CD4-positive, alpha-beta T cell (primary cell): ENCODE data around the gene MIA2. TPM values are rescaled to one million over a fixed set of nuclear protein-coding genes. Genes with fewer than 3 reads are reported as not detected.

ENCODE experiments used
- ATAC-seq: fragments of 200-7000 bp; cut with Tn5 transposase; one replicate; pipeline ENCODE4 v1.10.0; 2022; ENCODE audit warnings: mild to moderate bottlenecking; ENCODE audit not compliant: poor library complexity
- CTCF ChIA-PET: fragments of 350-600 bp; sonication (Branson Sonifier 250); formaldehyde crosslinking; loops from one replicate; lab custom pipeline; 2021; ENCODE audit warnings: antibody characterized with exemption, inconsistent platforms; lab: Charles Lee
- POLR2A ChIA-PET: fragments of 350-600 bp; sonication (Branson Sonifier 250); formaldehyde crosslinking; loops from one replicate; lab custom pipeline; 2021; ENCODE audit warnings: antibody characterized with exemption, inconsistent platforms; lab: Charles Lee
- DNase-seq, 14 experiments: peaks; one replicate each; pipeline ENCODE4 v3.0.0-alpha.2; 2013 to 2020; ENCODE audit warnings: mixed read lengths in 2 of 14
- H3K27ac ChIP-seq, 2 donors: one replicate each; pipeline versions ENCODE4 v1.5.1 to v1.7.0; 2013; ENCODE audit warnings: low read length in 2 of 2, low read depth in 1 of 2, mild to moderate bottlenecking in 1 of 2
- H3K27me3 ChIP-seq, 2 experiments: 1 replicate in 1 of 2; 2 replicates in 1 of 2; pipeline versions ENCODE4 v1.6.1 to v1.7.0; 2013; ENCODE audit warnings: low read length in 2 of 2, control low read depth in 1 of 2, mild to moderate bottlenecking in 1 of 2, moderate library complexity in 1 of 2; ENCODE audit not compliant: insufficient read depth in 2 of 2, control insufficient read depth in 1 of 2
- H3K36me3 ChIP-seq: one replicate; pipeline ENCODE4 v1.6.1; 2013; ENCODE audit warnings: low read length, control low read depth; ENCODE audit not compliant: insufficient read depth
- H3K4me1 ChIP-seq: one replicate; pipeline ENCODE4 v1.6.1; 2013; ENCODE audit warnings: low read length, control low read depth; ENCODE audit not compliant: insufficient read depth
- H3K4me3 ChIP-seq: one replicate; pipeline ENCODE4 v1.5.1; 2013; ENCODE audit warnings: mild to moderate bottlenecking, low read length, moderate library complexity
- H3K9me3 ChIP-seq, 2 experiments: 1 replicate in 1 of 2; 2 replicates in 1 of 2; pipeline versions ENCODE4 v1.6.1 to v1.7.0; 2013; ENCODE audit warnings: low read length in 2 of 2, mild to moderate bottlenecking in 2 of 2, control low read depth in 1 of 2, moderate library complexity in 1 of 2; ENCODE audit not compliant: control insufficient read depth in 1 of 2, insufficient read depth in 1 of 2
- H3K27ac Mint-ChIP-seq: one replicate; pipeline ENCODE4 v1.8.0; 2020; ENCODE audit warnings: mixed read lengths
- H3K27me3 Mint-ChIP-seq: one replicate; pipeline ENCODE4 v1.8.0; 2021; ENCODE audit warnings: mixed read lengths
- H3K36me3 Mint-ChIP-seq: one replicate; pipeline ENCODE4 v1.8.0; 2021; ENCODE audit warnings: low read depth, mixed read lengths
- H3K4me1 Mint-ChIP-seq: one replicate; pipeline ENCODE4 v1.8.0; 2021; ENCODE audit warnings: low read depth, mixed read lengths
- H3K4me3 Mint-ChIP-seq: one replicate; pipeline ENCODE4 v1.8.0; 2020; ENCODE audit warnings: mild to moderate bottlenecking, mixed read lengths
- H3K9me3 Mint-ChIP-seq: one replicate; pipeline ENCODE4 v1.8.0; 2020; ENCODE audit warnings: mixed read lengths
- CTCF ChIP-seq: fragments of 200-600 bp; IDR thresholded peaks from one replicate; pipeline ENCODE4 v1.8.0; 2022; ENCODE audit warnings: antibody characterized with exemption, mild to moderate bottlenecking
- intact Hi-C, 2 experiments: fragments of 100-400 bp; cut with DNase I in 1 of 2; cut with micrococcal nuclease in 1 of 2; formaldehyde crosslinking; loops; one replicate each; pipeline versions ENCODE4 v1.15.1 to v1.9.0; 2023 to 2025; cut with DNase I, micrococcal nuclease
- total RNA-seq, 174 experiments: library from RNA in 2 of 174; stranded (reverse) in 2 of 174; gene quantifications; one replicate each; pipeline ENCODE4 v1.2.3 and lab custom pipeline; 2021 to 2026

Gene MIA2
- total RNA-seq, 2 experiments from 2014 or later = 21.1 to 24.1 TPM

- no peak for DNase-seq
- no peaks in the 10 kb centered on the region for H3K27me3 Mint-ChIP-seq
- no peaks in the 10 kb centered on the region for H3K4me1 Mint-ChIP-seq
- no peaks in the 10 kb centered on the region for H3K9me3 ChIP-seq
- peaks cover 50% of the 10 kb centered on the region for H3K36me3 ChIP-seq
- TF ChIP-seq CTCF = no peak
- no peak overlapping the region for H3K27ac Mint-ChIP-seq
- peaks cover 66% of the 10 kb centered on the region for H3K36me3 Mint-ChIP-seq
- no peak for ATAC-seq
- intact Hi-C loops = no loop called here
- H3K4me1 ChIP-seq = no peaks in the 10 kb centered on the region
- no peak overlapping the region for H3K27ac ChIP-seq
- no peaks in the 10 kb centered on the region for H3K27me3 ChIP-seq
- H3K9me3 Mint-ChIP-seq = no peaks in the 10 kb centered on the region
- ChIA-PET POLR2A (no interaction called here), CTCF (no interaction called here)
- no peak overlapping the region for H3K4me3 Mint-ChIP-seq
- H3K4me3 ChIP-seq = no peak overlapping the region
These were observed 84.9 kb downstream of the MIA2 start for GRCh38 chr14:39318574-39318973.

- ChIA-PET POLR2A (no interaction called here), CTCF (interaction anchor here (0.7 kb wide), 1 partner anchor 206 kb away, joined by 3 read pairs; no protein-coding TSS in a partner anchor)
- intact Hi-C loops = no loop called here
- H3K4me3 Mint-ChIP-seq = no peak overlapping the region
- H3K36me3 Mint-ChIP-seq = peaks cover 66% of the 10 kb centered on the region
- no peak for DNase-seq
- Histone ChIP-seq H3K27me3 (no peaks in the 10 kb centered on the region), H3K36me3 (peaks cover 49% of the 10 kb centered on the region), H3K4me1 (no peaks in the 10 kb centered on the region), H3K9me3 (no peaks in the 10 kb centered on the region), H3K4me3 (no peak overlapping the region), H3K27ac (no peak overlapping the region)
- no peaks in the 10 kb centered on the region for H3K27me3 Mint-ChIP-seq
- no peak for ATAC-seq
- H3K4me1 Mint-ChIP-seq = no peaks in the 10 kb centered on the region
- TF ChIP-seq CTCF = no peak
- H3K27ac Mint-ChIP-seq = no peak overlapping the region
- no peaks in the 10 kb centered on the region for H3K9me3 Mint-ChIP-seq
These were observed 85.7 kb downstream of the MIA2 start for GRCh38 chr14:39319381-39319780.

GRCh38 chr14:39320318-39320717 lies 86.6 kb downstream of the MIA2 start:
- DNase-seq (no peak), ATAC-seq (no peak)
- no peak overlapping the region for H3K4me3 Mint-ChIP-seq
- H3K36me3 ChIP-seq = peaks cover 51% of the 10 kb centered on the region
- H3K4me1 Mint-ChIP-seq = no peaks in the 10 kb centered on the region
- intact Hi-C loops = no loop called here
- H3K27me3 Mint-ChIP-seq = no peaks in the 10 kb centered on the region
- no peaks in the 10 kb centered on the region for H3K4me1 ChIP-seq
- H3K9me3 Mint-ChIP-seq = no peaks in the 10 kb centered on the region
- H3K27ac Mint-ChIP-seq = no peak overlapping the region
- POLR2A ChIA-PET = no interaction called here
- H3K4me3 ChIP-seq = no peak overlapping the region
- CTCF ChIA-PET = interaction anchor here (1.1 kb wide), 1 partner anchor 10 kb away, joined by 3 read pairs; no protein-coding TSS in a partner anchor
- H3K36me3 Mint-ChIP-seq = peaks cover 62% of the 10 kb centered on the region
- H3K27ac ChIP-seq = no peak overlapping the region
- no peaks in the 10 kb centered on the region for H3K9me3 ChIP-seq
- H3K27me3 ChIP-seq = no peaks in the 10 kb centered on the region
- no peak for TF ChIP-seq CTCF
